Skeletal muscle tissue (tissue), 4 donors: Measurements from ENCODE around the gene CSGALNACT2. TPM values are rescaled to one million over a fixed set of nuclear protein-coding genes. Genes with fewer than 3 reads are reported as not detected.

Experiments
- H3K27ac ChIP-seq: one replicate; pipeline ENCODE4 v1.7.0; 2013; ENCODE audit warnings: mild to moderate bottlenecking, low read depth, low read length, inconsistent platforms
- H3K27me3 ChIP-seq, 3 donors: one replicate each; pipeline ENCODE4 v1.7.0; 2013; ENCODE audit warnings: low read length in 3 of 3; ENCODE audit not compliant: control insufficient read depth in 3 of 3, insufficient read depth in 3 of 3
- H3K36me3 ChIP-seq, 3 donors: one replicate each; pipeline ENCODE4 v1.7.0; 2013; ENCODE audit warnings: low read length in 3 of 3; ENCODE audit not compliant: control insufficient read depth in 3 of 3, insufficient read depth in 3 of 3
- H3K4me1 ChIP-seq, 3 donors: one replicate each; pipeline ENCODE4 v1.7.0; 2013; ENCODE audit warnings: low read length in 3 of 3, mild to moderate bottlenecking in 3 of 3; ENCODE audit not compliant: control insufficient read depth in 3 of 3, insufficient read depth in 3 of 3
- H3K4me3 ChIP-seq, 3 donors: one replicate each; pipeline ENCODE4 v1.7.0; 2013; ENCODE audit warnings: low read length in 3 of 3
- H3K9ac ChIP-seq, 3 donors: one replicate each; pipeline ENCODE4 v1.7.0; 2013; ENCODE audit warnings: low read length in 3 of 3, mild to moderate bottlenecking in 3 of 3, moderate library complexity in 2 of 3, low read depth in 1 of 3
- H3K9me3 ChIP-seq, 3 donors: one replicate each; pipeline ENCODE4 v1.7.0; 2013; ENCODE audit warnings: low read length in 3 of 3; ENCODE audit not compliant: control insufficient read depth in 3 of 3
- total RNA-seq: library from RNA; depleted of rRNA; stranded (reverse); fragments of >200 nt; gene quantifications from one replicate; pipeline ENCODE4 v1.2.3, GENCODE V29; 2014
- donor health status: Osteomylitis.

Gene CSGALNACT2
- total RNA-seq, 1 donor from 2014 or later: 24.0 TPM

DNA sequence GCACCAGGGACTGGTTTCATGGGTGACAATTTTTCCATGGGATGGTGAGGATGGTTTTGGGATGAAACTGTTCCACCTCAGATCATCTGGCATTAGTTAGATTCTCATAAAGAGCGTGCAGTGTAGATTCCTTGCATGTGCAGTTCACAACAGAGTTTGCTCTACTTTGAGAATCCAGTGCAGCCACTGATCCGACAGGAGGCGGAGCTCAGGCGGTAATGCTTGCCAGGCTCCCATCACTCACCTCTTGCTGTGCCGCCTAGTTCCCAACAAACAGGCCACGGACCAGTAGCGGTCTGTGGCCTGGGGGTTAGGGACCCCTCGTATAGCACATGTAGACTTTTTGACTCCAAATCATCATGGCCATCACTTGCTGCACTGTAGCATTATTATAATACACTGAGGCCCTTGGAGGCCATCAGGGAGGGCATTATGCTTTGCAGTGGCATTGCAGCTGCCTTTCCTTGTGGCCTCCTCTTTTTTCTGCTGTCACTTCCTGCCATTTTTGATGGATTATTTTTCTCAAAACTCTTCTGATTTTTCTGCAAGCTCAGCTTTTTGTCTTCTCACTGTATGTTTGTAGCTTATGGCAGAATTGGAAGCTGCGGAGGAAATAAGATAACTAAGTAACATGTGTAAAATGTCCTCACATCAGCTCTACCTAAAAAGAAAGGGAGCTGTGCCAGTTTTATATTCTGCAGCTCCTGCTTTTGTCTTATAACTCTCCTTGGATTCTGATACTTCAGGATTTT, 18.5 kb downstream of the CSGALNACT2 start:
- Histone ChIP-seq H3K9ac (no peak overlapping the region), H3K27me3 (no peaks in the 10 kb centered on the region), H3K9me3 (no peaks in the 10 kb centered on the region), H3K27ac (no peak overlapping the region), H3K4me3 (no peak overlapping the region), H3K36me3 (peaks cover 0 to 5% (median 0%) of the 10 kb centered on the region in 3 donors), H3K4me1 (peaks cover 5 to 12% (median 9%) of the 10 kb centered on the region in 3 donors)

DNA sequence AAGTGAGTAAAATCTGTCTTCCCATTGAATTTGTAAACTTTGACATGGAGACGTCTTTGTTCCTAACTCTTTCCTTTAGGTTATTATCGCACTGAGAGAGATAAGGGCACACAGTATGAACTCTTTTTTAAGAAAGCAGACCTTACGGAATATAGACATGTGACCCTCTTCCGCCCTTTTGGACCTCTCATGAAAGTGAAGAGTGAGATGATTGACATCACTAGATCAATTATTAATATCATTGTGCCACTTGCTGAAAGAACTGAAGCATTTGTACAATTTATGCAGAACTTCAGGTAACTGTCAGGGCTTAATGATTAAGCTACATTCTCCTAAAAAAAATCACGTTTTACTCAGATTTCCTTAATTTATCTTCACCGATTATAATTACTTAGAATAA, 20.4 kb downstream of the CSGALNACT2 start:
- Histone ChIP-seq H3K4me3 (no peak overlapping the region), H3K27me3 (no peaks in the 10 kb centered on the region), H3K4me1 (peaks cover 5 to 11% (median 9%) of the 10 kb centered on the region in 3 donors), H3K9me3 (no peaks in the 10 kb centered on the region), H3K9ac (no peak overlapping the region), H3K27ac (no peak overlapping the region), H3K36me3 (peaks cover 0 to 18% (median 12%) of the 10 kb centered on the region in 3 donors)

DNA sequence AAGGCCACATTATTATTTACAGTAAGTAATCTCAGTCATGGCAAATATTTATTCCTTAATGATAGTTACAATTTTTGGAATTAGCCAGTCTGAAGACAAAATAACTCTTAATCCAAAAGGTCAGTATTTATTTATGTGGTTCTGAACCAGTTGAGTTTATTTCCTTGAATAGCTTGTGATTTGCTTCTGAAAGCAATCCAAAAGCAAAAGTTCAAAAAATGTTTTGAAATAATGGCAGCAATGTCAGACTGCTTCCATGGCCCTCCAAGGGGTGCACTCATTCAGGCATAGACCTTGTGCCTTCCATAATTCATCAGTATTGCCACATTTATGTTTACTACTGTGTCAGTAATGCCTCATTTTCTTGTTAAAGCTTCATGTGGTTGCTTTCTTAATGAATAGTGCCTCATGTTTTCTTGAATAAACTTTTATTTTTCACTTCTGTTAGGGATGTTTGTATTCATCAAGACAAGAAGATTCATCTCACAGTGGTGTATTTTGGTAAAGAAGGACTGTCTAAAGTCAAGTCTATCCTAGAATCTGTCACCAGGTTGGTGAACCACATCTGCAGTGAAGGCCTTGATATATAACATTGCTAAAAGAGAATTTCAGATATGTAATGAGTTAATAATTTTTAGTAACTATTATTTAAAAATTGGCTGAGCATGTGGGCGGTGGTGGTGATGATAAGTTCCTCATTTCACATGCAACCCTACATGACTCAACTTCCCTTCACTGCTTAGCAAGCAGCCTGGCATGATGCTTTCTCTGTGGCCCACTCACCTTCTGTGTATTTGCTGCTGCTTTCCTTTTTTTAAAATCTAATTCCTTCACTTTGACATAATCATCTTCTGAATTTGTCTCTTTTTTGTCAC, 22.0 kb downstream of the CSGALNACT2 start:
- peaks cover 5 to 11% (median 9%) of the 10 kb centered on the region in 3 donors for H3K4me1 ChIP-seq
- H3K9me3 ChIP-seq: no peaks in the 10 kb centered on the region
- no peak overlapping the region for H3K27ac ChIP-seq
- peaks cover 2 to 21% (median 12%) of the 10 kb centered on the region in 3 donors for H3K36me3 ChIP-seq
- no peak overlapping the region for H3K4me3 ChIP-seq
- H3K9ac ChIP-seq: no peak overlapping the region
- H3K27me3 ChIP-seq: no peaks in the 10 kb centered on the region

DNA sequence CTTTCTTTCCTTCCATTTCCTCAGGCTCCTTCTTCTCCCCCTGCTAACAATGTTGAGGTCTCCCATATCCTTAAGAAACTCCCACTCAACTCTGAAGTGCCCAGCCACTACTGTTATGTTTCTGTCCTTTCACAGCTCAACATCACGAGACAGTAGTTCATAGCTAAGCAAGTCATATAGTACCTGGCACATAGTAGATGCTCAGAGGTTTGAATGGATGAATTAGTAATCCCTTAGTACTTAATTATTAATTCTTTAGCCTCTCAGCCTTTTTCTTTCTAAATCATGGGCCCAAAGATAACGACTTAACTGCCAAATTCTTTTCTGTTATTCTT, 22.6 kb downstream of the CSGALNACT2 start:
- no peak overlapping the region for H3K9ac ChIP-seq
- no peak overlapping the region for H3K4me3 ChIP-seq
- H3K27ac ChIP-seq: no peak overlapping the region
- peaks cover 2 to 21% (median 12%) of the 10 kb centered on the region in 3 donors for H3K36me3 ChIP-seq
- peaks cover 5 to 11% (median 9%) of the 10 kb centered on the region in 3 donors for H3K4me1 ChIP-seq
- no peaks in the 10 kb centered on the region for H3K27me3 ChIP-seq
- H3K9me3 ChIP-seq: no peaks in the 10 kb centered on the region

DNA sequence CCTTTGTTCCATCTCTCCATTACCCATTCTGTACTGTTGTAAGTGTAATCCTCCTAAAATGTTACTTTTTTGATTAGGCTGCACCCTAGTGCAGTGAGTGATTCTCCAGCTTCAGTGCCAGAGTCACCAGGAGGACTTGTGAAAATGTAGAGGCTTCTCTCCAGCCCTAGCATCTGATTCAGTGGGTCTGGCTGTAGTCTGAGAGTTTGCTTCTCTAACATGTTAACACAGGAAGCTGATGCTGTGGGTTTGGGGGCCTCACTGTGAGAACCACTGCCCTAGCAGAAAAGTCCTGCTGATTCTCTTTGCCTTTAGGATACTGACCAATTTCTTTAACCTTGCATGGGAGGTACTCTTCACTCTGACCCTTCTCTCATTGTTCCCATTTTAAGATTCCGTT, 24.4 kb downstream of the CSGALNACT2 start:
- Histone ChIP-seq H3K4me1 (peaks cover 5 to 7% (median 7%) of the 10 kb centered on the region in 3 donors), H3K4me3 (no peak overlapping the region), H3K9ac (no peak overlapping the region), H3K27ac (no peak overlapping the region), H3K27me3 (no peaks in the 10 kb centered on the region), H3K9me3 (no peaks in the 10 kb centered on the region), H3K36me3 (peaks cover 2 to 21% (median 12%) of the 10 kb centered on the region in 3 donors)

DNA sequence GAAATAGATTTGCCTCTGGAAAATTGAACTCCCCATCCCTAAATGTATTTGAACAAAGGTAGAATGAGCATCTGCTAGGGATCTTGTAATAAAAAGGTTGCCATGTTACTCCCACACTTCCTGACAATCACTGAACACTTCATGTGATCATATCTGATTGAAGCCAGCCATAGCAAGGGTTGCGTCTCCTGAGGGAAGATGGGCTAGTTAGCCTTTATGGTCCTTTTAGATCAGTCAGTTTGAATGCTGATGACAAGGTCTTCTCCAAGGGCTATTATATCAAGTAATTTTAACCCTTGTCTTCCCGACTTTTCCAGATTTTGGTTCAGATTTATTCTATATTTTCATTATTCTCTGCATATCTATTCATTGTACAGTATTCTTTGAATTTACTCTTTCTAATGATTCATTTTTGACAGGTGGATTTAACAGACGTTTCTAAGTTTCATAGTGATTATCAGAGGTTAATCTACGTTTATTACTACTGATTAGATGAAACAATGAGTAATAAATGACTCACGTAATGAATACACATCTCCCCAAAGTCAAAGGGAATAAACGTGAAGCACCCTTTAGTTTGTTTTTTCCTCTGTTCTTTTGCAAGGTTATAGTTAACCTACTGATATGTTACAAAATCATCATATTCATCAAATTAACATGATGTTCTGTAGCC, 28.1 kb downstream of the CSGALNACT2 start:
- no peaks in the 10 kb centered on the region for H3K9me3 ChIP-seq
- no peaks in the 10 kb centered on the region for H3K27me3 ChIP-seq
- no peaks in the 10 kb centered on the region for H3K4me1 ChIP-seq
- no peak overlapping the region for H3K4me3 ChIP-seq
- peaks cover 2 to 29% (median 12%) of the 10 kb centered on the region in 3 donors for H3K36me3 ChIP-seq
- H3K27ac ChIP-seq: no peak overlapping the region
- no peak overlapping the region for H3K9ac ChIP-seq

DNA sequence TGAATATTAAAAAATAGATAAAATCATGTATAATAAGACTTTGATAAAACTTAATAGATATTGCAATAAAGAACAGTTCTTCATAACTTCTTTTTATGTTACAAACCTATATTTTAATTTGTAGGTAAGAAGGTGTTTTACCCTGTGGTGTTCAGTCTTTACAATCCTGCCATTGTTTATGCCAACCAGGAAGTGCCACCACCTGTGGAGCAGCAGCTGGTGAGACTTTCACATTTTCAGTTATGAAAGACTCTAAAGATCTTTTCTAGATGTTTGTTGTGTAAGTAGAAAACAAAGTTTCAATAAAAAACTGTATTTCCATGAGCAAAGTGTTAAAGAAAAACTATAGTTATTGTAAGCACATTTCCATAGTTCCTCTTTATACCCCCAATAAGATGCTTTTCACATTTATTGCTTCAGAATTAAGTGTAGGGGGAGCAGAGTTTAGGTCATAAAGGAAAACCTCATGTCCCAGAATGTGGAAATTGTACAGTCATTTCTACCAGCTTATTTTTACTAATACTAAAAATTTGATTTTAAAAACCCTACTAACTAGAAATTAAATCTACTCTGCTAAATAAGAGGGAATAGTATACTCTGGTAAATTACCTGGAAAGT, 28.7 kb downstream of the CSGALNACT2 start:
- no peak overlapping the region for H3K27ac ChIP-seq

DNA sequence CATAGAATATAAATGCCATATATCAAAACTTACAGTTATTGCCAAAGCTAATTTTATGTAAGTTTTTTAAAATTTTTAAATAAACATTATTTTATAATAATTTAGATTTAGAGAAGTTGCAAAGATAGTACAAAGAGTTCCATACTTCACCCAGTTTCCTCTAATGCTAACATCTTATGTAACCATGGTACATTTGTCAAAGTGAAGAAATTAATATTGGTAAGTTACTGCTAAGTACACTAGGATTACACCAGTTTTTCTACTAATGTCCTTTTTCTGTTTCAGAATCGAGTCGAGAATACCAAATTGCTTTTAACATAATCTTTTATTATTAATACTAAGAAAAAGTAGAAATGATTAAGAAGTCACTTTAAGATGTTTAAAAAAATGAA, 29.2 kb downstream of the CSGALNACT2 start:
- Histone ChIP-seq H3K27ac (no peak overlapping the region), H3K36me3 (peaks cover 2 to 18% (median 9%) of the 10 kb centered on the region in 3 donors), H3K4me3 (no peak overlapping the region), H3K27me3 (no peaks in the 10 kb centered on the region), H3K9ac (no peak overlapping the region), H3K4me1 (no peaks in the 10 kb centered on the region), H3K9me3 (no peaks in the 10 kb centered on the region)

More for the DNA sequence above, 28.7 kb downstream of the CSGALNACT2 start:
- H3K27me3 ChIP-seq: no peaks in the 10 kb centered on the region
- no peak overlapping the region for H3K9ac ChIP-seq
- H3K4me3 ChIP-seq: no peak overlapping the region
- no peaks in the 10 kb centered on the region for H3K4me1 ChIP-seq
- peaks cover 2 to 23% (median 12%) of the 10 kb centered on the region in 3 donors for H3K36me3 ChIP-seq
- no peaks in the 10 kb centered on the region for H3K9me3 ChIP-seq

DNA sequence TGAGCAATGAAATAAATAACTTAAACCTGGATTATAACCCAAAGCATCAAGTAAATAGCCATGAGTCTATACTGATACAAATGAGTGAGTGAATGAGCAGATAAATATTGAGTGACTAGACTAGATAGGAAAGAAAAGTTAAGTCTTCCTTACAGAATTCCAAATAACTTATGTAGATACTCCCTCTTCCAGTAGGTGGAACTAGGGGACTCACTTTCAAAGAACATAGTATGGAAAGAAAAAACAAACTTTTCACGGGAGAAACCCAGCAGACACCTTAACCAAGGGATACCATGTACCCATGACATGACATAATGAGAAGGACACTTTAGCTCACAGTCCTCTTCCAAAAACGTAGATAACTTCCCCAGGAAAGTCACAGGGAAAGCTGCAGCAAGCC, 32.2 kb downstream of the CSGALNACT2 start:
- Histone ChIP-seq H3K27me3 (no peaks in the 10 kb centered on the region), H3K9ac (no peak overlapping the region), H3K36me3 (peaks cover 0 to 23% (median 6%) of the 10 kb centered on the region in 3 donors), H3K9me3 (no peaks in the 10 kb centered on the region), H3K4me3 (no peak overlapping the region), H3K27ac (no peak overlapping the region), H3K4me1 (peaks cover 0 to 4% (median 0%) of the 10 kb centered on the region in 3 donors)
